ENCODE data around the gene LRRC15. TPM values are rescaled to one million over a fixed set of nuclear protein-coding genes. Genes with fewer than 3 reads are reported as not detected.

The LRRC15 gene
- total and polyA plus RNA-seq, 2 donors from 2014 or later: 0.09 to 0.63 TPM

DNA sequence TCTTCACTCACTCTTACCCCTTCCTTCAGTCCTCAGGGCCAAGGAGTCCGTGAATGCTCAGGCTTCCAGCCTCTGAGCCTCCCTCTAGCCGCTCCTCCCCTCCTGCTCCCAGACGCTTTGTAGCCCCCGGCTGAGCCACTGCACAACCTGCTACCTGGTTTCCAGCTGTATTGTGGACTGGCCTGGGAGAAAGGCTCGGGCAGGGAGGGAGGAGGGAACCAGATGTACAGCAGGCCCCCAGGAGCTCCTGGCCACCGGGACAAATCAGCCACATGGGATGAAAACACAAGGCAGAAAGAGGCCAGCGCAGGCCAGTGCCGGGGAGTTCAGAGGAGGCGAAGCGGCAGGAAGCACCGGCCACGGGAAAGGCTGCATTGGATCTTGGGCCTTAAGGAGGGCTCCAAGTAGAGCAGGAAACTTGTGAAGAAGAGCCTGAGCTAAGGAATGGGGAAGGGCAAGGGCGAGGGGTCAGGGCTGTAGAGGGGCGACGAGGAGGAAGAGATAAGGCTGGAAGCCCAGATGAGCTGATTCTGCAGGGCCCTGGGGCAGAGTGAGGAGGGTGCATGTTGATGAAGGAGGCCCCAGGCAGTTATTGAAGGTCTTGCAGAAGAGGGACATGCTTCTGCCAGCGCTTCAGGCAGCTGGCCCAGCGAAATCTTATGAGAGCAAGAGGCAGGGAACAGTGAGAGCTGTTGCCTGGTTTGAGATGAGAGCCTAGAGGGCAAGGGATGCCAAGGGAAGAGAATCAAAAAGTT, 32.8 kb downstream of the LRRC15 start:
- FAIRE-seq (no peak), DNase-seq (peak in 1 of 5 donors; percentile 61)
- no peaks in the 10 kb centered on the region for H3K36me3 ChIP-seq (ENCODE audit: control insufficient read depth in 2 of 3, insufficient read depth in 3 of 3, low read length in 3 of 3)
- H3K4me1 ChIP-seq (ENCODE audit: control insufficient read depth in 2 of 3, insufficient read depth in 2 of 3, low read depth in 1 of 3, low read length in 3 of 3): peaks cover 0 to 3% (median 0%) of the 10 kb centered on the region in 3 donors
- TF ChIP-seq, protein P1, sequence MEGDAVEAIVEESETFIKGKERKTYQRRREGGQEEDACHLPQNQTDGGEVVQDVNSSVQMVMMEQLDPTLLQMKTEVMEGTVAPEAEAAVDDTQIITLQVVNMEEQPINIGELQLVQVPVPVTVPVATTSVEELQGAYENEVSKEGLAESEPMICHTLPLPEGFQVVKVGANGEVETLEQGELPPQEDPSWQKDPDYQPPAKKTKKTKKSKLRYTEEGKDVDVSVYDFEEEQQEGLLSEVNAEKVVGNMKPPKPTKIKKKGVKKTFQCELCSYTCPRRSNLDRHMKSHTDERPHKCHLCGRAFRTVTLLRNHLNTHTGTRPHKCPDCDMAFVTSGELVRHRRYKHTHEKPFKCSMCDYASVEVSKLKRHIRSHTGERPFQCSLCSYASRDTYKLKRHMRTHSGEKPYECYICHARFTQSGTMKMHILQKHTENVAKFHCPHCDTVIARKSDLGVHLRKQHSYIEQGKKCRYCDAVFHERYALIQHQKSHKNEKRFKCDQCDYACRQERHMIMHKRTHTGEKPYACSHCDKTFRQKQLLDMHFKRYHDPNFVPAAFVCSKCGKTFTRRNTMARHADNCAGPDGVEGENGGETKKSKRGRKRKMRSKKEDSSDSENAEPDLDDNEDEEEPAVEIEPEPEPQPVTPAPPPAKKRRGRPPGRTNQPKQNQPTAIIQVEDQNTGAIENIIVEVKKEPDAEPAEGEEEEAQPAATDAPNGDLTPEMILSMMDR (IDR thresholded peaks at IDR 0.05; ENCODE audit: borderline replicate concordance, extremely low read depth, insufficient read depth): no peak
- peaks cover 11% of the 10 kb centered on the region for H3K27me3 ChIP-seq (ENCODE audit: control insufficient read depth, insufficient read depth, low read length)
- H3K9me3 ChIP-seq (ENCODE audit: control insufficient read depth in 2 of 3, insufficient read depth in 1 of 3, low read length in 3 of 3): no peaks in the 10 kb centered on the region
- no peak overlapping the region for H3K9ac ChIP-seq (ENCODE audit: low read length in 3 of 3)
- H3K27ac ChIP-seq (ENCODE audit: low read depth in 2 of 2, low read length in 2 of 2): no peak overlapping the region
- no peak overlapping the region for H3K4me3 ChIP-seq (ENCODE audit: low read length in 3 of 3)
- intact Hi-C loops (cut with DNase I): no loop called here

DNA sequence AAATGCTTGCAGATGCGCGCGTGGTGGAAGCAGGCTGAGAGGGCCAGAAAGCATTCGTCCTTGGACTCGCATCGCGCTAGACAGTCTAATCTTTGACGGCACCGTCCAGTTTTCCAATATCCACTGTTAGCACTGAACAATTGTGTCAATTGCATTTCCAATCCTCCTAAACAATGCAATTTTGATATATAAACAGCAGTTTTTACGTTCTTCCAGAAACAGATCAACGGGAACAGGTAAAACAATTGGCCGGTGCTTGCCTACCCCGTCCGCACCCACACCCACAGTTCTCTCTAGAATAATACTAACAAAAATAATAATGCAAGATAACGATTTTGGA, 35.6 kb downstream of the LRRC15 start:
- Histone ChIP-seq H3K4me1 (ENCODE audit: control insufficient read depth in 2 of 3, insufficient read depth in 2 of 3, low read depth in 1 of 3, low read length in 3 of 3) (peaks cover 0 to 3% (median 0%) of the 10 kb centered on the region in 3 donors), H3K36me3 (ENCODE audit: control insufficient read depth in 2 of 3, insufficient read depth in 3 of 3, low read length in 3 of 3) (no peaks in the 10 kb centered on the region), H3K4me3 (ENCODE audit: low read length in 3 of 3) (peak overlapping the region in 1 of 3 donors; percentile 57), H3K27ac (ENCODE audit: low read depth in 2 of 2, low read length in 2 of 2) (no peak overlapping the region), H3K9me3 (ENCODE audit: control insufficient read depth in 2 of 3, insufficient read depth in 1 of 3, low read length in 3 of 3) (no peaks in the 10 kb centered on the region), H3K9ac (ENCODE audit: low read length in 3 of 3) (no peak overlapping the region), H3K27me3 (ENCODE audit: control insufficient read depth, insufficient read depth, low read length) (peaks cover 11% of the 10 kb centered on the region)
- TF ChIP-seq, protein P1 (IDR thresholded peaks at IDR 0.05; ENCODE audit: borderline replicate concordance, extremely low read depth, insufficient read depth): no peak
- intact Hi-C loops (cut with DNase I): no loop called here
- FAIRE-seq (no peak), DNase-seq (no peak)

DNA sequence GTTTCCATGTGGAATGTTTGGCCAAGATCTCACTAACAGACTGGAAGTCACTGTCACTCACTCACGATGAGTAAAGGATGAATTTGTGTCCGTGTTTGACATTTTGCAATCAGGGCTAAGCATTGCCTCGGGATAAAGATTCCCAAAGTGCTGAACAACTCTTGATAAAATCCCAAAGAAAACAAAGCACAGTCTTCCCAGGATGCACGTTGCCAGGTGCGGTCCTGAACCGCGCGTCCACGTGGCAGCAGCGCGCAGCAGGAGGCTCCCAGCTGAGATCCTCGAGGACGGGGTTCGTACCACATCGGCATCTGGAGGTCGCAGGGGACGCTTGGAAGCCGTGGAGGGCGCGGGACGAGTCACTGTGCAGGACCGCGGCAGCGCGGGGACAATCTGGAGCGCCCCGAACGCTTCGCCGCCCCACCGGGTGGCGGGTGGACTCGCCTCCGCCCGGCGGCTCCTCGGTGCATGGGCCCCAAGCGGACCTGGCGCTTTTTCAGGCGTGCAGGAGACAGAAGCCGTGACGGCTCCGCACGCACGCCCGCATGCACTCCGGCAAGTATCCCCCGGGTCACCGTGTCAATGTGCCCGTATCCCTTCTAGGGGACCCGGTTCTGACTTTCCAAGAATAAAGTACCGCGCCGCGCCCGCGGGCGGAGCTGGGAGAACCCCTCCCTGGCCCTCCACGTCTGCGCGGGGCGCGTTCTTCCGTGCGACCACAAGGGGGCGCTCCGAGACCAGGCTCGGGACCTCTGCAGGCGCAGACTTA, 36.1 kb downstream of the LRRC15 start:
- intact Hi-C loops (cut with DNase I): no loop called here
- H3K4me1 ChIP-seq (ENCODE audit: control insufficient read depth in 2 of 3, insufficient read depth in 2 of 3, low read depth in 1 of 3, low read length in 3 of 3): peaks cover 0 to 3% (median 0%) of the 10 kb centered on the region in 3 donors
- TF ChIP-seq, protein P1 (IDR thresholded peaks at IDR 0.05; ENCODE audit: borderline replicate concordance, extremely low read depth, insufficient read depth): peak; percentile 98
- peak; percentile 90 to 94 (median 92) for DNase-seq
- H3K4me3 ChIP-seq (ENCODE audit: low read length in 3 of 3): peak overlapping the region; percentile 16 to 57 (median 42)
- H3K27ac ChIP-seq (ENCODE audit: low read depth in 2 of 2, low read length in 2 of 2): no peak overlapping the region
- H3K9ac ChIP-seq (ENCODE audit: low read length in 3 of 3): no peak overlapping the region
- H3K27me3 ChIP-seq (ENCODE audit: control insufficient read depth, insufficient read depth, low read length): peaks cover 11% of the 10 kb centered on the region
- no peaks in the 10 kb centered on the region for H3K36me3 ChIP-seq (ENCODE audit: control insufficient read depth in 2 of 3, insufficient read depth in 3 of 3, low read length in 3 of 3)
- no peaks in the 10 kb centered on the region for H3K9me3 ChIP-seq (ENCODE audit: control insufficient read depth in 2 of 3, insufficient read depth in 1 of 3, low read length in 3 of 3)
- FAIRE-seq: no peak
